ENCODE measurements around the gene C1orf167. TPM values are rescaled to one million over a fixed set of nuclear protein-coding genes. Genes with fewer than 3 reads are reported as not detected.

Gene C1orf167
- total and polyA plus RNA-seq, 2 of the 13 experiments (the other 11 are each of a cell fraction or from before 2014, with no cell fraction given) = not detected

GRCh38 chr1:11767922-11768704 is 6.1 kb downstream of the C1orf167 start (continued):
- no peak for TF ChIP-seq ZBTB26 (CRISPR knock-in tag; IDR thresholded peaks at IDR 0.05; ENCODE audit: borderline replicate concordance)
- no peak for TF ChIP-seq PCBP2 (optimal IDR thresholded peaks at IDR 0.05; ENCODE audit: low read depth, low read length, poor library complexity, severe bottlenecking)
- TF ChIP-seq POLR2G (IDR thresholded peaks at IDR 0.05; ENCODE audit: low read depth, low read length) = no peak
- peak; percentile 68 for TF ChIP-seq ZNF768 (CRISPR knock-in tag; IDR thresholded peaks at IDR 0.05)
- TF ChIP-seq CEBPG (CRISPR knock-in tag; IDR thresholded peaks at IDR 0.05) = 0 out of 2 replicates have a peak, but pooled peaks have one; percentile 31
- peak; percentile 37; the same call in 1 of the 2 replicates for TF ChIP-seq ZNF629 (CRISPR knock-in tag; conservative IDR thresholded peaks at IDR 0.05)

GRCh38 chr1:11768821-11769220 is 6.8 kb downstream of the C1orf167 start:
- Histone ChIP-seq H4K20me1 (ENCODE audit: insufficient read depth, low read length) (no peaks in the 10 kb centered on the region), H3K4me2 (ENCODE audit: low read depth, low read length) (no peak overlapping the region), H3K79me2 (ENCODE audit: insufficient read depth, low read length) (no peaks in the 10 kb centered on the region), H2AFZ (ENCODE audit: low read length) (no peak overlapping the region), H3K9me3 (ENCODE audit: low read length) (no peaks in the 10 kb centered on the region), H3K27ac (ENCODE audit: extremely low read length, insufficient read depth, low read length) (no peak overlapping the region), H3K27me3 (ENCODE audit: control insufficient read depth in 1 of 2, insufficient read depth in 2 of 2, low read length in 2 of 2) (peaks cover 13 to 42% of the 10 kb centered on the region in 2 experiments; a peak in 4 of 5 replicates), H3K9ac (ENCODE audit: insufficient read depth, low read depth, low read length) (no peak overlapping the region), H3K4me3 (replicated peaks in 1 of 3; ENCODE audit: insufficient read depth in 1 of 3, low read depth in 2 of 3, low read length in 3 of 3) (no peak overlapping the region), H3K36me3 (replicated peaks in 1 of 2; ENCODE audit: control insufficient read depth in 1 of 2, insufficient read depth in 2 of 2, low read length in 2 of 2) (no peaks in the 10 kb centered on the region), H3K4me1 (ENCODE audit: insufficient read depth, low read length) (peaks cover 5% of the 10 kb centered on the region; the same call in 1 of the 2 replicates)
- no peak for TF ChIP-seq RNF219 (CRISPR knock-in tag; IDR thresholded peaks at IDR 0.05)
- no peak for TF ChIP-seq ETV6 (CRISPR knock-in tag; conservative IDR thresholded peaks at IDR 0.05)
- no TSS peak for BruUV-seq (replicated peaks)
- in situ Hi-C loops (cut with HindIII; ENCODE audit: extremely low pct_ligation_motif_present, low pct_unique_long_range_greater_than_20kb) (no loop called here), intact Hi-C loops (cut with micrococcal nuclease; ENCODE audit: unreplicated experiment) (no loop called here)
- FAIRE-seq = no peak
- ATAC-seq = 0 out of 3 replicates have a peak, but pooled peaks have one; percentile 19
- 2% methylated on average over 4 of the region's 4 CpGs for WGBS (ENCODE audit: low lambda C conversion rate)
- ChIA-PET POLR2A (interaction anchor here (1.4 kb wide), 1 partner anchor 32 kb away, joined by 3 read pairs; no protein-coding TSS in a partner anchor), CTCF (ENCODE audit: low intra/inter-chr PET ratio, low total read pairs) (no interaction called here)
- DNase-seq (ENCODE audit: low spot score) = no peak

All from HepG2 (cell line).